H1 (cell line): Measurements from ENCODE around the gene MUSTN1. TPM values are rescaled to one million over a fixed set of nuclear protein-coding genes. Genes with fewer than 3 reads are reported as not detected.

ENCODE experiments used
- E2F6 ChIP-seq: IDR thresholded peaks from 2 replicates; pipeline ENCODE4 v1.6.1; 2012; ENCODE audit warnings: inconsistent platforms
- GABPA ChIP-seq: IDR thresholded peaks from 2 replicates; pipeline ENCODE4 v1.6.1; 2011; ENCODE audit warnings: mild to moderate bottlenecking, low read length, moderate library complexity, borderline replicate concordance; ENCODE audit not compliant: insufficient read depth
- NANOG ChIP-seq: IDR thresholded peaks from 2 replicates; pipeline ENCODE4 v1.6.1; 2011; ENCODE audit warnings: low read length, low read depth, mild to moderate bottlenecking, inconsistent platforms; ENCODE audit not compliant: insufficient read depth, poor library complexity, severe bottlenecking
- RXRA ChIP-seq: IDR thresholded peaks from 2 replicates; pipeline ENCODE4 v1.6.1; 2011; ENCODE audit warnings: low read depth, mild to moderate bottlenecking, low read length, moderate library complexity; ENCODE audit not compliant: insufficient read depth
- ZNF274 ChIP-seq: IDR thresholded peaks from 2 replicates; pipeline ENCODE4 v1.7.0; 2012; ENCODE audit warnings: low read length, borderline replicate concordance; ENCODE audit errors: extremely low read depth
- polyA plus RNA-seq, 7 experiments: library from polyadenylated mRNA; depleted of rRNA in 3 of 7; stranded (reverse) in 5 of 7; unstranded in 2 of 7; fragments of >200 nt in 5 of 7; fragments of 200-250 nt in 2 of 7; gene quantifications; 1 replicate in 5 of 7; 2 replicates in 1 of 7; 4 replicates in 1 of 7; pipeline versions ENCODE4 v1.2.1 to v1.2.3, GENCODE V29; 2011 to 2013; ENCODE audit warnings: missing spikeins in 2 of 7, mixed read lengths in 2 of 7
- total RNA-seq: library from RNA; stranded (reverse); fragmentation: NEBNext Ultra II Directional; extraction: Animal tissue kit (Norgen Biotek cat#: 25700); gene quantifications from 2 replicates; pipeline ENCODE4 v1.2.1, GENCODE V29; 2021

The MUSTN1 gene
- total and polyA plus RNA-seq, 2 of the 8 experiments (the other 6 are each of a cell fraction or from before 2014, with no cell fraction given): 1.1 to 2.4 TPM

DNA sequence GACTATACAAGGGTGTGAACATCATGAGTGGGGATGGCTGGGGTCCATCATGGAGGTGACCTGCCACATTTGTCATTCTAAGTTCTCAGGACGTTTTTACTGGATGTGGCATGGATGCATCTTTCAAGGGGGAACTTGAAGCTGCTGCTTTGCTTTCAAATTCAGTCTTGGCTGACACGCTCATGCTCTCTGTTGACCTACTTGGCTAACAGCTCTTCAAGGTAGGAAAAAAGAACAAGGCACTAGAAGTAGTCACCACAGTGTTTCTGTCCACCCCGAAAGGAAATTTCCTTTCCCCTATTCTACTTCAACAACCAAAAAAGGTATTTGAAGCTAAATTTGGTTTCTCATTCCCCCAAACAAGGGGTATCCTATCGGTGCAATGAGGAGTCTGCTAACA lies 47.6 kb upstream of the MUSTN1 start (continued):
- TF ChIP-seq ZNF274 (no peak), GABPA (no peak), RXRA (no peak), NANOG (no peak), E2F6 (no peak)
